Nucleus accumbens (tissue), 56 donors: ENCODE measurements around the gene SPACDR.
"Not testable (repeated sequence)": the region's sequence is repeated elsewhere in the genome, so short reads cannot be mapped to it uniquely, and the experiment has no call there.

Source experiments
- DNase-seq, 56 donors: peaks; one replicate each; lab custom pipeline; 2025; lab: John Stamatoyannopoulos, UW

The SPACDR gene, protein sequence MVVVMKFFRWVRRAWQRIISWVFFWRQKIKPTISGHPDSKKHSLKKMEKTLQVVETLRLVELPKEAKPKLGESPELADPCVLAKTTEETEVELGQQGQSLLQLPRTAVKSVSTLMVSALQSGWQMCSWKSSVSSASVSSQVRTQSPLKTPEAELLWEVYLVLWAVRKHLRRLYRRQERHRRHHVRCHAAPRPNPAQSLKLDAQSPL

DNA sequence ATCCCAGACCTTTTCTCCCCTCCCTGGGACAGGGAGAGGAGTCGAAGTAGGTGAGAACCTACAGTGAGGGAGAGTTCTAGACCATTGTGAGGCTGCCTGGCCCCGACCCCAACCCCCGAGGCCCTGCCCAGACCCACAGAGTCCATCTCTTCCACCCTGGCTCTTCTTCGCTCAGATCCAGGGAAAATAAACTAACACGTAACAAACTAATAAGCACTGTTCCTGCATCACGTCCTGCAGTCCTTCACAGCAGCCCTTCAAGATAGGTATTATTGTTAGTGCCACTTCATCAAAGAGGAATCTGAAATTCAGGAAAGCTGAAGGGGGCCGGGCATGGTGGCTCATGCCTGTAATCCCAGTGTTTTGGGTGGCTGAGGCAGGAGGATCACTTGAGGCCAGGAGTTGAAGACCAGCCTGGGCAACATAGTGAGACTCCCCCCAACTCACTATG is at the start of gene SPACDR:
Gene SPACDR, minus strand, starts transcription at position 51 of the 451 bp plus-strand sequence. CDS start 235 bp downstream, outside the sequence.
- no peak for DNase-seq

DNA sequence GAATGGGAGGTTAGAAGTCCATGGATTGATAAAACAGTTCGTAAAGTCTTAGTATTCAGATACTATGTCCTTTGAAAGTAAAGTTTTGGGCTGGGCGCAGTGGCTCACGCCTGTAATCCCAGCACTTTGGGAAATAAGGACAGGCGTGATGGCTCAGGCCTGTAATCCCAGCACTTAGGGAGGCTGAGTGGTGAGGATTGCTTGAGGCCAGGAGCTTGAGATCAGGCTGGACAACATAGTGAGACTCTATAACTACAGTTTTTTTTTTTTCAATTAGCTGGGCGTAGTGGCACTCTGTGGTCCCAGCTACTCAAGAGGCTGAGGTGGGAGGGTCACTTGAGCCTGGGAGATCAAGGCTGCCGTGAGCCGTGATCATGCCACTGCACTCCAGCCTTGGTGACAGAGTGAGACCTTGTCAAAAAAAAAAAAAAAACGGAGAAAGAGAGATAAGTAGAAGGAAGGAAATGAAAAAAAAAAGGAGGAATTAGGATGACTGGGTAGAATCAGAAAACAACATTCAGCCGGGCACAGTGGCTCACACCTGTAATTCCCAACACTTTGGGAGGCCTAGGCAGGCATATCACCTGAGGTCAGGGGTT is 49.3 kb upstream of the SPACDR start:
- DNase-seq = no peak

DNA sequence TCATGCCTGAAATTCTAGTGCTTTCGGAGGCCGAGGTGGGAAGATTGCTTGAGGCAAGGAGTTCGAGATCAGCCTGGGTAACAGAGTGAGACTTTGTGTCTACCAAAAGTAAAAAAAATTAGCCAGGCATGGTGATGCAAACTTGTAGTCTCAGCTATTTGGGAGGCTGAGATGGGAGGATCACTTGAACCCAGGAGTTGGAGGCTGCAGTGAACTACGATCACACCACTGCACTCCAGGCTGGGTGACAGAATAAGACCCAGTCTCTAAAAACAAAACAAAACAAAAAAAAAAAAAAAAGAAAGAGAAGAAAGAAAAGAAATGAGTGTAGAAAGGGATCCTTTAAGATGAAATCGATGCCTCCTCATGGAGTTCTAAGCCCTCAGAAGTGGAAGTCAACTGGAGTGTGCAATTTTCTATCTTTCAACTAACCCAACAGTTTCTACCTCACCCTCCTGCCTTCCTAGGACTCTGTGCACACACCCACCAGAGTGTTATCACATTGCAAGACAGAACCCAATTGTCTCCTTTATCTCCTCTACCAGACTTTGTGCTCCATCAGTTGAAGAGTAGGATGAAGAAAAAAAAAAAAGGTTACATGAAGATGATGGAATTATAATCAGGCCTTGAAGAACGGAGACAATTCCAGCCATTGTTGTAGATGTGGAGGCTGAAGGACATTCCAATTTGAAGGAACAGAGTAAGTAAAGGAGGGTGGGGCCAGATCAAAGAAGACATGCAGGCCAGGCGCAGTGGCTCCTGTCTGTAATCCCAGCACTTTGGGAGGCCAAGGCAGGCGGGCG is 46.6 kb upstream of the SPACDR start:
- DNase-seq = no peak

DNA sequence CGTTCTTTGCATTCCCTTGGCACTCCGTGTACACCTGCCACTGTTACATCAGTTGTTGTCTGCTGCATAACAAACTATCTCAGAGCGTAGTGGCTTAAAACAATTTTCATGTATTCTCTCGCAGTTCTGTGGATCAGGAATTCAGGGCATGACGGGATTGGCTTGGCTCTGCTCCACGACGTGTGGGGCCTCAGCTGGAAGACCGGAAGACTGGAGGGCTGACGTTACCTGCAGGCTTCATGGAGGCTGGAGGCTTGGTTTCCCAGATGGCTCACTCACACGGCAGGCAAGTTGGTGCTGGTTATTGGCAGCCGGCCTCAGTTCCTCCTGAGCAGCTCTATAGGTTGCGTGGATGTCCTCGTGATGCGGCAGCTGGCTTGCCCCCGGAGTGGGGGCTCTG is 45.2 kb upstream of the SPACDR start:
- no peak for DNase-seq

DNA sequence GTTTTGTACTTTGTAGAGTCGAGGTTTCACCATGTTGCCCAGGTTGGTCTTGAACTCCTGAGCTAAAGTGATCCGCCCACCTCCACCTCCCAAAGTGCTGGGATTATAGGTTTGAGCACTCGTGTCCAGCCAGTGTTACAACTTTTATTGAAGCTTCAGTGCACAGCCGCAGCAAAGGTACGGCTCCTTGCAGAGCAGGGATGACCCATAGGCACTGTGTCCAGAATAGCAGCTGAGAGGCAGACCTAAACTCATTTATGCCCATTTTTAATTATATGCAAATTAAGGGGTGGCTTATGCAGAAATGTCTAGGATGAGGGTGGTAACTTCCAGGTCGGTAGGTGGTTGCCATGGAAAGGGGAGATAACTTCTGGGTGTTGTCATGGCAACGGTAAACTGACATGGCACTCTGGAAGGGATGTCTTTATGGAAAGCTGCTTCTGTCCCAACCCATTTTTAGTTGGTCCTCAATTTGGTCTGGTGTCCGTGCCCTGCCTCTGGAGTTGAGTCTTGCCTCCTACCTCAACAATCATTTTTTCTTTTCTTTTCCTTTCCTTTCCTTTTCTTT is 42.4 kb upstream of the SPACDR start:
- peak in 11 of 56 donors; percentile 5 to 47 (median 29) for DNase-seq

DNA sequence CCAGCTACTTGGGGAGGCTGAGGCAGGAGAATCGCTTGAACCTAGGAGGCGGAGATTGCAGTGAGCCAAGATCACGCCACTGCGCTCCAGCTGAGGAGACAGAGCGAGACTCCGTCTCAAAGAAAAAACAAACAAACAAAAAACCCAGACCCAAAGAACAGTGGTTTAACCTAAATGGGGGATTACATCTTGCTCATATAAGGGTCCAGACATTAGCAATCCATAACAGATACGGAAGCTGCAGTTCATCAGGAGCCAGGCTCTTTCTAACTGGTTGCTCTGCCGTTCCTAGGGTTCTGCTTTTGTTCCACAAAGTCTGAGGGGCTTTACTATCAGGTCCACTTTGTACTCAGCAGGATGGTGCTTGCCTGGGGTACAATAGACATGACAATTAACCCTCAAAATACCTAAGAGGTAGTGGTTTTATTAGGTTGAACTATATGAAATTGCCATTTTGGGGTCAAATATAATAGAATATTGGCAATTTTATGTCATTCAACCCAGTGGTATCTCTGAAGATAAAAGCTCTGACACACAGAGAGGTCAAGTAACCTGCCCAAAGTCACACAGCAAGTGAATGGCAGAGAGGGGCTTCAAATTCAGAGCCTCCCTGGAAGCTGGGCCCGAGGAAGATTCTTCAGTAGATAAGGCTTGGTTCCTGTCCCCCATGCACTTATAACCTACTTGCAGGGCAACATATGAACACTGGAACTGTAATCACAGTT is 41.0 kb upstream of the SPACDR start:
- no peak for DNase-seq

DNA sequence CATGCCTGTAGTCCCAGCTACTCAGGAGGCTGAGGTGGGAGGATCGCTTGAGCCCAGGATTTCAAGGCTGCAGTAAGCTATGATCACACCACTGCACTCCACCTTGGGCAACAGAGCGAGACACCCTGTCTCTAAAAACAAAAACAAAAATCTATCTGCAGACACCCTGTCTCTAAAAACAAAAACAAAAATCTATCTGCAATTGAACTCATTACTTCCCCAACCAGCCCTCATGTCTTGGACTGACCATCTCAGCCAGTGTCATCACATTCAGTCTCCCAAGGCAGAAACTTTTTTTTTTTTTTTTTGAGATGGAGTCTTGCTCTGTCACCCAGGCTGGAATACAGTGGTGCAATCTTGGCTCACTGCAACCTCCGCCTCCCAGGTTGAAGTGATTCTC is 40.0 kb upstream of the SPACDR start:
- DNase-seq = not testable (repeated sequence)

DNA sequence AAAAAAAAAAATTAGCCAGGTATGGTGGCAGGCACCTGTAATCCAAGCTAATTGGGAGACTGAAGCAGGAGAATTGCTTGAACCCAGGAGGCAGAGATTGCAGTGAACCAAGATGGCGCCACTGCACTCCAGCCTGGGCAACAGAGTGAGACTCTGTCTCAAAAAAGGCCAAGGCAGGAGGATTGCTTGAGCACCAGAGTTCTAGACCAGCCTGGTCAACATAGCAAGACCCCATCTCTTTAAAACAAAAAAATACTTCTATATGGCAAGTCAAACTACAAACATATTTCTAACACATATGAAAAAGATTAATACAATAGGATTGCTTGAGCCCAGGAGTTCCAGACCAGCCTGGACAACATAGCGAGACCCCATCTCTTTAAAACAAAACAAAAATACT is 36.7 kb upstream of the SPACDR start:
- DNase-seq = not testable (repeated sequence)

DNA sequence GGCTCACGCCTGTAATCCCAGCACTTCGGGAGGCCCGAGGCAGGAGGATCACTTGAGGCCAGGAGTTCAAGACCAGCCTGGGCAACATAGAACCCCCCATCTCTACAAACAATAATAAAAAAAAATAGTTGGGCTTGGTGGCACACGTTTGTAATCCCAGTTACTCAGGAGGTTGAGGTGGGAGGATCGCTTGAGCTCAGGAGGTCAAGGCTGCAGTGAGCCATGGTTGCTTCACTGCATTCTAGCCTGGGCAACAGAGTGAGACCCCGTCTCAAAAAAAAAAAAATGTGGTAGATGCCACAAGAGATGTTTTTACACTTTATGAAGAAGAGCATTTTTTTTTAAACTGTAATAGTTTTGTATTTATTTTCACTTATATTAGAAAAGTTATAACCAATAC is 32.4 kb upstream of the SPACDR start:
- no peak for DNase-seq

DNA sequence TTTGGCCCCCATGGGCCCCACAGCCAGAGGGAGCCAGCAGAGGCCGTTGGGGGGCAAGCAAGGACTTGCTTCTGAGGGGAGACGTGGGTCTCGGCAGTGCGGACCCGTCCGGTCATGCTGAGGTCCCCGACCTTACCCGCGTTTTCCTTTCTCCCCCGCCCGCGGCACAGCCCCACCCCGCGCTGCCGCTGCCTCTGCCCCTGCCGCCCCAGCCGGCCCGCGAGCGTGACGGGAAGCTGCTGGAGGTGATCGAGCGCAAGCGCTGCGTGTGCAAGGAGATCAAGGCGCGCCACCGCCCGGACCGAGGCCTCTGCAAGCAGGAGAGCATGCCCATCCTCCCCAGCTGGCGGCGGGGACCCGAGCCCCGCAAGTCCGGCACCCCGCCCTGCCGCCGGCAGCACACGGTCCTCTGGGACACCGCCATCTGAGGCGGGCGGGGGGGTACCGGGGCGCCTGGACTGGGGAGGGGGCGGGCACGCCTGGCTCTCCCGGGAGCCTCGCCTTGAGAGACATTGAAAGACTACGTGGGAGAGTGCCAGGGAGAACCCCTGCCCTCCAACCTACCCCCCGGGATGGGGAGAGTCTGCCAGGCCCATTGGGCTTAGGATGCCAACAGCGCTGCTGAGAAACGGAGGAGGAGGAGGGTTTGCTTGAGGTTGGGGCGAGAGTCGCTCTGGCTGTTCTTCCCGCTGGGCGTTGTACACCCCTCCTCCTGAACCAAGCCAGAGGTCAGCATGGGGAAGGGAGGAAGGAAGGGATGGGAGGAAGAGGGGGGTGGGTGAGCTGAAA is 29.6 kb upstream of the SPACDR start:
- DNase-seq = peak in 44 of 56 donors; percentile 19 to 80 (median 54)

DNA sequence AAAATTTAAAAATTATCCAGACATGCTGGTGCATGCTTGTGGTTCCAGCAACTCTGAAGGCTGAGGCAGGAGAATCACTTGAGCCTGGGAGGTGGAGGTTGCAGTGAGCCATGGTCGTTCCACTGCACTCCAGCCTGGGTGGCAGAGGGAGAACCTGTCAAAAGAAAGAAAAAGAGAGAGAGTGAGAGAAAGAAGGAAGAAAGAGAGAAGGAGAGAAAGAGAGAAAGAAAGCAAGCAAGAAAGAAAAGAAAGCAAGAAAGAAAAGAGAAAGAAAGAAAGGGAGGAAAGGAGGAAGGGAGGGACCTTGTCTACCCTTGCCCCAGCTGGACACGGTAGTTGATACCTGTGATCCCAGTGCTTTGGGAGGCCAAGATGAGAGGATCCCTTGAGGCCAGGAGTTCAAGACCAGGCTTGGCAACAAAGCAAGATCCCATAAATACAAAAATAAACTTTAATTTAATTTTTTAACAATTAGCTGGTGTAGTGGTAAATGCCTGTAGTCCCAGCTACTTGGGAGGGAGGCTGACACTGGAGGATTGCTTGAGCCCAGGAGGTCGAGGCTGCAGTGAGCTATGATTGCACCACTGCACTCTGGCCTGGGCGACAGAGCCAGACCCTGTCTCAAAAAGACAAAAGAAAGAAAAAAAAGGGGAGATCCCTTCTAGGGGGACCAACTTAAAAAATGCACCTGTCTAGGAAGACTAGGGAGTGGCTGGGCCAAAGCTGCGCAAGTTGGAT is 28.8 kb upstream of the SPACDR start:
- no peak for DNase-seq

DNA sequence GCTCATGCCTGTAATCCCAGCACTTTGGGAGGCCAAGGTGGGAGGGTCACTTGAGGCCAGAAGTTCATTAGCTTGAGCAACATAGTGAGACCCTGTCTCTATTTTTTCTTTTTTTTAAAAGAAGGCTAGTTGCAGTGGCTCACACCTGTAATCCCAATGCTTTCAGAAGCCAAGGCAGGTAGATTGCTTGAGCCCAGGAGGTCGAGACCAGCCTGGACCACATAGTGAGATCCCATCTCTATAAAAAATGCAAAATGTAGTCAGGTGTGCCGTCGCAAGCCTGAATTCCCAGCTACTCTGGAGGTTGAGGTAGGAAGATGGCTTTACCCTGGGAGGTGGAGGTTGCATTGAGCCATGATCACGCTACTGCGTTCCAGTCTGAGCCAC is 27.1 kb upstream of the SPACDR start:
- no peak for DNase-seq

DNA sequence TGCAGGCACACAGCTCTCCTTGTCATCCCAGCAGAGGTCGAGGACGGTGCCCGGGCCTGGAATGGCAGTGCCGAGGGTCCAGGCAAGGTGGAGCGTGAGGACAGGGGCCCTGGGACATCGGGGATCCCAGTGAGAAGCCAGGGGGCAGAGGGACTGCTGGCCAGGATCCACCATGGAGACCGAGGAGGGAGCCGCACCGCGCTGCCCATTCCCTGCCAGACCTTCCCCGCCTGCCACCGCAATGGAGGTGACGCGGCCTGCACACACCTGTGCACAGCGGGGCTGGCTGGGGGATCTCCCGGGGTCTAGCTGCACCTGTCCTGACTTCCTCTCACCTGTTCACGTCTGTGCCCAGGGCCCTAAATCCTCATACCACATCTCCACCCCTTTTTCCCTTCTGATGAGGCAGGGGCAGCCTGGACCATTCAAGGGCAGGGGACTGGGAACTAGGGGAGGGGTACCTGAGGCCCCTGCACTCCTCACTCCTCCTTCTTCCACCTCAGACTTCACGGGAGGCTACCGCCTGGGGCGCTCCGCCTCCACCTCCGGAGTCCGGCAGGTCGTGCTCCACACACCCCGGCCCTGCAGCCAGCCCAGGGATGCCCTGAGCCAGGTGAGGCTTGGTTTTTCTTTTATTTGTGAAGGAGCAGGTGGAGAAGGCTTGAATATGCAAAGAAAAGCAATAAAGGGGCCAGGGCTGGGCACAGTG is 26.6 kb upstream of the SPACDR start:
- DNase-seq = no peak

DNA sequence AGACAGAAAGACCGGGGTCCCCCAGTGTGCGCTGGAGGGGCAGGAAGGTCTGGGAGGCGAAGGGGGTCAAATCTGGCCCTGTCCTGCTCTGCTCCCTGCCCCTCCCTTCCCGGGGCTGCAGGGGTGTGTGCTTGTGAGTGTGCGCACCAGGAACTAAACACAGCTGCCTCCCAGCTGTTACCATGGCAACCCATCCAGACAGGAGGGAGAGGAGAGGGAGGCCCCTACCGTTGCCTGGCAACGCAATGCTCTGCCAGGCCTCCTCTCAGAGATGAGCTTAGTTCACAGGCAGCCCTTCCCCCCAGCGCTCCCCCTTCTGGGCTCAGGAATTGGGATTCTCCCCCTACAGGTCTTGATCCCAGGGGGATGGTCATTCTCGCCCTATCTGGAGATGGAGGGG is 25.8 kb upstream of the SPACDR start:
- peak; percentile 16 to 97 (median 90) for DNase-seq

DNA sequence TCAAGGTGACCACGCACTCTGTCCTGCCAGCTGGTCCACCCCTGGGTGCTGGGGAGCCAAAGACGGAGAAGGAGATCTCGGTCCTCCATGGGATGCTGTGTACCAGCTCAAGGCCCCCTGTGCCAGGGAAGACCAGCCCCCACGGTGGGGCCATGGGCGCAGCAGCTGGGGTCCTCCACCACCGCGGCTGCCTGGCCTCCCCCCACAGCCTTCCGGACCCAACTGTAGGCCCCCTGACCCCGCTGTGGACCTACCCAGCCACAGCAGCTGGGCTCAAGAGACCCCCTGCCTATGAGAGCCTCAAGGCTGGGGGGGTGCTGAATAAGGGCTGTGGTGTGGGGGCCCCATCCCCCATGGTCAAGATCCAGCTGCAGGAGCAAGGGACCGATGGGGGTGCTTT is 25.1 kb upstream of the SPACDR start:
- no peak for DNase-seq

DNA sequence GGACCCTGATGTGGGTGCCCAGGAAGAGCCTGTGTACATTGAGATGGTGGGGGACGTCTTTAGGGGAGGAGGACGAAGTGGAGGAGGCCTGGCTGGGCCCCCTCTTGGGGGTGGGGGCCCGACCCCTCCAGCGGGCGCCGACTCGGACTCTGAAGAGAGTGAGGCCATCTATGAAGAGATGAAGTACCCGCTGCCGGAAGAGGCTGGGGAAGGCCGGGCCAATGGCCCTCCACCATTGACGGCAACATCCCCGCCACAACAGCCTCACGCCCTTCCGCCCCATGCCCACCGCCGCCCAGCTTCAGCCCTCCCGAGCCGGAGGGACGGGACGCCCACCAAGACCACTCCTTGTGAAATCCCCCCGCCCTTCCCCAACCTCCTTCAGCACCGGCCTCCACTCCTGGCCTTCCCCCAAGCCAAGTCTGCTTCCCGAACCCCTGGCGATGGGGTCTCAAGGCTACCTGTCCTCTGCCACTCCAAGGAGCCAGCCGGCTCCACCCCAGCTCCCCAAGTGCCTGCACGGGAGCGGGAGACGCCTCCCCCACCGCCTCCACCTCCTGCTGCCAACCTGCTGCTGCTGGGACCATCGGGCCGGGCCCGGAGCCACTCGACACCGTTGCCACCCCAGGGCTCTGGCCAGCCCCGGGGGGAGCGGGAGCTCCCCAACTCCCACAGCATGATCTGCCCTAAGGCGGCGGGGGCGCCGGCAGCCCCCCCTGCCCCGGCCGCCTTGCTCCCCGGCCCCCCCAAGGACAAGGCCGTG is 24.5 kb upstream of the SPACDR start:
- DNase-seq = no peak

DNA sequence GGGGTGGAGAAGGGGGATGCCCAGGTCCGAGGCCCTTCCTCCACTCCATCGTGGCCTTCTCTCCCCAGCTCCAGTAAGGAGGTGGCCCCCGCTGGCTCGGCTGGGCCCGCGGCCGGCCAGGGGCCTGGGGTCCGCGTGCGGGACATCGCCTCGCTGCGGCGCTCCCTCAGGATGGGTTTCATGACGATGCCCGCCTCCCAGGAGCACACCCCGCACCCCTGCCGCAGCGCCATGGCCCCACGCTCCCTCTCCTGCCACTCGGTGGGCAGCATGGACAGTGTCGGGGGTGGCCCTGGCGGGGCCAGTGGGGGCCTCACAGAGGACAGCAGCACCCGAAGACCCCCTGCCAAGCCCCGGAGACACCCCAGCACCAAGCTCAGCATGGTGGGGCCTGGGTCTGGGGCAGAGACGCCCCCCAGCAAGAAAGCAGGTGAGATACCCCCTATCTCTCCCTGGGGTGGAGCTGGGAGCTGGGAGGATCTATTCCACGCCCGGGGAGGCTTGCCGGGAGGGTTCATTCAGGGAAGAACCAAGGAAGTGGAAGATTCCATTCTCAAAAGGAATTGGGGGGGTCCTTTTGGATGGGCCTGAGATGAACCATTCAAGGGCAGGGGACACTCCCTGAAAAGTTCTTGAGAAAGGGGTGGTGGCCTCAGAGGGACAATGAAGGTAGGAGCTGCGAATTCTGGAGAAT is 22.8 kb upstream of the SPACDR start:
- peak in 8 of 56 donors; percentile 9 to 56 (median 36) for DNase-seq
